Measurements from ENCODE around the gene PSORS1C1.

The PSORS1C1 gene

GRCh38 chr6:31128093-31128676 lies 13.6 kb downstream of the PSORS1C1 start:
- DNase-seq, result peak; percentile 35 to 58

GRCh38 chr6:31129130-31129529 lies 14.5 kb downstream of the PSORS1C1 start:
- peak in 1 of 2 experiments; percentile 23 for DNase-seq

- DNase-seq, result no peak
These were observed 16.2 kb downstream of the PSORS1C1 start for GRCh38 chr6:31130751-31131150.

GRCh38 chr6:31131595-31131994 lies 17.0 kb downstream of the PSORS1C1 start:
- no peak for DNase-seq

- no peak for DNase-seq
These were observed 18.2 kb downstream of the PSORS1C1 start for GRCh38 chr6:31132806-31133205.

- DNase-seq, result no peak
These were observed 21.1 kb downstream of the PSORS1C1 start for GRCh38 chr6:31135710-31136109.

- DNase-seq, result no peak
These were observed 24.4 kb downstream of the PSORS1C1 start, which contains the start of gene PSORS1C2 for GRCh38 chr6:31138982-31139381. PSORS1C2 (minus strand) TSS chr6:31139066; CDS start chr6:31139026, 40 bp downstream.

- no peak for DNase-seq
These were observed 25.0 kb downstream of the PSORS1C1 start for GRCh38 chr6:31139599-31139998.

- DNase-seq, result no peak
These were observed 26.0 kb downstream of the PSORS1C1 start for GRCh38 chr6:31140643-31141042.

- DNase-seq, result no peak
These were observed 27.8 kb downstream of the PSORS1C1 start for GRCh38 chr6:31142361-31142761.

- no peak for DNase-seq
These were observed 28.5 kb downstream of the PSORS1C1 start for GRCh38 chr6:31143148-31143547.

GRCh38 chr6:31144296-31144969 lies 29.8 kb downstream of the PSORS1C1 start:
- DNase-seq, result no peak

- DNase-seq, result no peak
These were observed 30.4 kb downstream of the PSORS1C1 start for GRCh38 chr6:31144970-31145340.

GRCh38 chr6:31145386-31145785 lies 30.8 kb downstream of the PSORS1C1 start:
- DNase-seq, result no peak

- DNase-seq, result no peak
These were observed 35.3 kb downstream of the PSORS1C1 start for GRCh38 chr6:31149827-31150447.

- no peak for DNase-seq
These were observed 38.2 kb downstream of the PSORS1C1 start for GRCh38 chr6:31152781-31153180.

- no peak for DNase-seq
These were observed 39.8 kb downstream of the PSORS1C1 start for GRCh38 chr6:31154436-31154835.

- no peak for DNase-seq
These were observed 42.0 kb downstream of the PSORS1C1 start for GRCh38 chr6:31156641-31157040.

- DNase-seq, result no peak
These were observed 43.0 kb downstream of the PSORS1C1 start, which contains the start of gene CCHCR1 for GRCh38 chr6:31157513-31158139. CCHCR1 (minus strand) TSS chr6:31157802; CDS start chr6:31157600, 202 bp downstream.

- peak; percentile 98 for DNase-seq
These were observed 43.7 kb downstream of the PSORS1C1 start, which contains the start of gene TCF19 for GRCh38 chr6:31158140-31158862. TCF19 (plus strand) TSS chr6:31158589; CDS start chr6:31159470, 881 bp downstream.

GRCh38 chr6:31158863-31159855 lies 44.6 kb downstream of the PSORS1C1 start:
- DNase-seq, result peak; percentile 5 to 23

Data from NCI-H2081 (cell line).